ENCODE measurements around the gene BLOC1S2.
"Not testable (repeated sequence)": the region's sequence is repeated elsewhere in the genome, so short reads cannot be mapped to it uniquely, and the experiment has no call there.

BLOC1S2 gene

GRCh38 chr10:100286051-100287033 is at the start of gene BLOC1S2:
Gene BLOC1S2 (minus strand): TSS chr10:100286680. CDS start chr10:100286659, 21 bp downstream.
- peak; percentile 93 for DNase-seq

- DNase-seq, result no peak
Observed at GRCh38 chr10:100334762-100335161, 48.3 kb upstream of the BLOC1S2 start.

GRCh38 chr10:100333661-100334440 is 47.4 kb upstream of the BLOC1S2 start:
- DNase-seq, result no peak

- no peak for DNase-seq
Observed at GRCh38 chr10:100333106-100333505, 46.6 kb upstream of the BLOC1S2 start.

GRCh38 chr10:100330079-100330478 is 43.6 kb upstream of the BLOC1S2 start, which contains the start of gene PKD2L1:
Gene PKD2L1 (minus strand): TSS chr10:100330228. CDS start chr10:100330103, 125 bp downstream.
- DNase-seq, result no peak

- no peak for DNase-seq
Observed at GRCh38 chr10:100328198-100328597, 41.7 kb upstream of the BLOC1S2 start.

- DNase-seq, result no peak
Observed at GRCh38 chr10:100327718-100328009, 41.2 kb upstream of the BLOC1S2 start.

GRCh38 chr10:100327007-100327717 is 40.7 kb upstream of the BLOC1S2 start:
- no peak for DNase-seq

GRCh38 chr10:100325158-100325557 is 38.7 kb upstream of the BLOC1S2 start:
- DNase-seq, result no peak

- no peak for DNase-seq
Observed at GRCh38 chr10:100319707-100320402, 33.4 kb upstream of the BLOC1S2 start.

- DNase-seq, result no peak
Observed at GRCh38 chr10:100318207-100318606, 31.7 kb upstream of the BLOC1S2 start.

- no peak for DNase-seq
Observed at GRCh38 chr10:100315615-100316014, 29.1 kb upstream of the BLOC1S2 start.

- no peak for DNase-seq
Observed at GRCh38 chr10:100311298-100311697, 24.8 kb upstream of the BLOC1S2 start.

- DNase-seq, result peak; percentile 77
Observed at GRCh38 chr10:100307684-100308083, 21.2 kb upstream of the BLOC1S2 start.

- DNase-seq, result no peak
Observed at GRCh38 chr10:100306861-100307260, 20.4 kb upstream of the BLOC1S2 start.

GRCh38 chr10:100304414-100304813 is 17.9 kb upstream of the BLOC1S2 start:
- no peak for DNase-seq

GRCh38 chr10:100303724-100304319 is 17.3 kb upstream of the BLOC1S2 start:
- peak; percentile 49 for DNase-seq

GRCh38 chr10:100301123-100301522 is 14.6 kb upstream of the BLOC1S2 start:
- DNase-seq, result not testable (repeated sequence)

GRCh38 chr10:100297242-100297641 is 10.8 kb upstream of the BLOC1S2 start:
- DNase-seq, result no peak

GRCh38 chr10:100293066-100293465 is 6.6 kb upstream of the BLOC1S2 start:
- no peak for DNase-seq

GRCh38 chr10:100292300-100292699 is 5.8 kb upstream of the BLOC1S2 start:
- DNase-seq, result peak; percentile 53

GRCh38 chr10:100291356-100291755 is 4.9 kb upstream of the BLOC1S2 start:
- DNase-seq, result no peak

All from HCEC 1CT (cell line).